NCI-H2227 (cell line): ENCODE results near the gene RHBDL1.
A peak's percentile ranks its signal among the peaks of the same experiment; 100 is the strongest.
"Not testable (repeated sequence)": the region's sequence is repeated elsewhere in the genome, so short reads cannot be mapped to it uniquely, and the experiment has no call there.

Experiments used
- DNase-seq: peaks from one replicate; lab custom pipeline; 2025; ENCODE audit not compliant: unreplicated experiment; lab: John Stamatoyannopoulos, UW

RHBDL1 gene

GRCh38 chr16:684961-685696, 9.7 kb downstream of the RHBDL1 start:
- no peak for DNase-seq

GRCh38 chr16:685967-686366, 10.5 kb downstream of the RHBDL1 start:
- peak; percentile 28 for DNase-seq

GRCh38 chr16:686459-687260, 11.2 kb downstream of the RHBDL1 start:
- no peak for DNase-seq

- DNase-seq = no peak
These were observed 12.0 kb downstream of the RHBDL1 start for GRCh38 chr16:687499-687898.

- no peak for DNase-seq
These were observed 13.9 kb downstream of the RHBDL1 start for GRCh38 chr16:689175-689897.

- DNase-seq = not testable (repeated sequence)
These were observed 15.8 kb downstream of the RHBDL1 start for GRCh38 chr16:691242-691641.

GRCh38 chr16:692356-693108, 17.1 kb downstream of the RHBDL1 start:
- DNase-seq = no peak

GRCh38 chr16:693364-693763, 17.9 kb downstream of the RHBDL1 start:
- no peak for DNase-seq

GRCh38 chr16:693766-694165, 18.3 kb downstream of the RHBDL1 start:
- DNase-seq = no peak

GRCh38 chr16:694187-694862, 18.9 kb downstream of the RHBDL1 start:
- DNase-seq = no peak

- DNase-seq = no peak
These were observed 19.4 kb downstream of the RHBDL1 start for GRCh38 chr16:694863-695354.

GRCh38 chr16:695355-696089, 20.1 kb downstream of the RHBDL1 start:
- DNase-seq = no peak

- no peak for DNase-seq
These were observed 23.6 kb downstream of the RHBDL1 start for GRCh38 chr16:698911-699671.

- DNase-seq = no peak
These were observed 25.5 kb downstream of the RHBDL1 start for GRCh38 chr16:700684-701584.

GRCh38 chr16:702341-702740, 26.9 kb downstream of the RHBDL1 start:
- DNase-seq = no peak

- DNase-seq = no peak
These were observed 27.9 kb downstream of the RHBDL1 start for GRCh38 chr16:703406-703805.

- no peak for DNase-seq
These were observed 28.6 kb downstream of the RHBDL1 start for GRCh38 chr16:704047-704446.
